ENCODE data around the gene FAM110A.
"Not testable (repeated sequence)": the region's sequence is repeated elsewhere in the genome, so short reads cannot be mapped to it uniquely, and the experiment has no call there.

Gene FAM110A

GRCh38 chr20:873875-874607 is 40.5 kb downstream of the FAM110A start:
- DNase-seq = no peak

GRCh38 chr20:875115-875514 is 41.6 kb downstream of the FAM110A start:
- DNase-seq = no peak

- DNase-seq = no peak
Observed at GRCh38 chr20:877814-878213, 44.3 kb downstream of the FAM110A start.

GRCh38 chr20:878511-879307 is 45.2 kb downstream of the FAM110A start:
- no peak for DNase-seq

GRCh38 chr20:879626-880025 is 46.1 kb downstream of the FAM110A start:
- no peak for DNase-seq

- no peak for DNase-seq
Observed at GRCh38 chr20:881051-881782, 47.7 kb downstream of the FAM110A start.

- no peak for DNase-seq
Observed at GRCh38 chr20:881783-882144, 48.2 kb downstream of the FAM110A start.

GRCh38 chr20:884983-885952 is 51.8 kb downstream of the FAM110A start:
- peak in 1 of 14 donors; percentile 16 for DNase-seq

- no peak for DNase-seq
Observed at GRCh38 chr20:887137-887536, 53.6 kb downstream of the FAM110A start.

GRCh38 chr20:888057-888456 is 54.5 kb downstream of the FAM110A start:
- no peak for DNase-seq

GRCh38 chr20:889106-889505 is 55.6 kb downstream of the FAM110A start:
- DNase-seq = no peak

- no peak for DNase-seq
Observed at GRCh38 chr20:889932-890463, 56.5 kb downstream of the FAM110A start.

GRCh38 chr20:890666-891057 is 57.1 kb downstream of the FAM110A start:
- DNase-seq = no peak

GRCh38 chr20:891058-891705 is 57.7 kb downstream of the FAM110A start:
- DNase-seq = peak in 9 of 14 donors; percentile 4 to 74 (median 36)

- DNase-seq = no peak
Observed at GRCh38 chr20:891706-892080, 58.2 kb downstream of the FAM110A start.

- DNase-seq = not testable (repeated sequence)
Observed at GRCh38 chr20:892371-892770, 58.9 kb downstream of the FAM110A start.
